ENCODE measurements around the gene LYPD6B. TPM values are rescaled to one million over a fixed set of nuclear protein-coding genes. Genes with fewer than 3 reads are reported as not detected.

LYPD6B gene
- total and polyA plus RNA-seq, 9 donors, result 0.17 to 17.0 (median 1.2) TPM; not detected in 2

- Histone ChIP-seq H3K9me3 (no peaks in the 10 kb centered on the region), H3K27me3 (no peaks in the 10 kb centered on the region), H3K36me3 (no peaks in the 10 kb centered on the region), H3K4me1 (ENCODE audit: insufficient read depth) (peaks cover 2% of the 10 kb centered on the region), H3K27ac (no peak overlapping the region), H3K4me3 (no peak overlapping the region)
- 76 to 92% (median 79%) methylated on average over 3 of the region's 3 CpGs for WGBS, 3 donors
- TF ChIP-seq CTCF (IDR thresholded peaks at IDR 0.05) (no peak), EP300 (IDR thresholded peaks at IDR 0.05) (no peak), POLR2A (IDR thresholded peaks at IDR 0.05) (no peak)
- no peak for DNase-seq
- intact Hi-C loops (cut with DNase I), result no loop called here
Measured at GRCh38 chr2:149077861-149078260, 39.4 kb downstream of the LYPD6B start.

- H3K27me3 ChIP-seq, result no peaks in the 10 kb centered on the region
- no peaks in the 10 kb centered on the region for H3K36me3 ChIP-seq
- no peak for TF ChIP-seq POLR2A (IDR thresholded peaks at IDR 0.05)
- no peak for TF ChIP-seq CTCF (IDR thresholded peaks at IDR 0.05)
- TF ChIP-seq EP300 (IDR thresholded peaks at IDR 0.05), result no peak
- no peak overlapping the region for H3K27ac ChIP-seq
- WGBS, 3 donors, result 64 to 78% (median 74%) methylated on average over 3 of the region's 3 CpGs
- H3K4me3 ChIP-seq, result no peak overlapping the region
- DNase-seq, result no peak
- intact Hi-C loops (cut with DNase I), result no loop called here
- peaks cover 2% of the 10 kb centered on the region for H3K4me1 ChIP-seq (ENCODE audit: insufficient read depth)
- no peaks in the 10 kb centered on the region for H3K9me3 ChIP-seq
Measured at GRCh38 chr2:149080099-149080498, 41.6 kb downstream of the LYPD6B start.

- no peaks in the 10 kb centered on the region for H3K9me3 ChIP-seq
- DNase-seq, result no peak
- intact Hi-C loops (cut with DNase I), result no loop called here
- no peaks in the 10 kb centered on the region for H3K36me3 ChIP-seq
- WGBS, 3 donors, result 90 to 93% (median 91%) methylated on average over 1 of the region's 1 CpG
- no peak for TF ChIP-seq POLR2A (IDR thresholded peaks at IDR 0.05)
- TF ChIP-seq CTCF (IDR thresholded peaks at IDR 0.05), result no peak
- TF ChIP-seq EP300 (IDR thresholded peaks at IDR 0.05), result no peak
- no peak overlapping the region for H3K27ac ChIP-seq
- H3K4me1 ChIP-seq (ENCODE audit: insufficient read depth), result peaks cover 2% of the 10 kb centered on the region
- H3K27me3 ChIP-seq, result no peaks in the 10 kb centered on the region
- H3K4me3 ChIP-seq, result no peak overlapping the region
Measured at GRCh38 chr2:149080971-149081370, 42.5 kb downstream of the LYPD6B start.

GRCh38 chr2:149082079-149082478 lies 43.6 kb downstream of the LYPD6B start:
- H3K27me3 ChIP-seq, result no peaks in the 10 kb centered on the region
- no peaks in the 10 kb centered on the region for H3K36me3 ChIP-seq
- intact Hi-C loops (cut with DNase I), result no loop called here
- H3K27ac ChIP-seq, result no peak overlapping the region
- DNase-seq, result no peak
- H3K9me3 ChIP-seq, result no peaks in the 10 kb centered on the region
- H3K4me1 ChIP-seq (ENCODE audit: insufficient read depth), result no peaks in the 10 kb centered on the region
- 13 to 20% (median 15%) methylated on average over 3 of the region's 3 CpGs for WGBS, 3 donors
- H3K4me3 ChIP-seq, result no peak overlapping the region
- TF ChIP-seq POLR2A (IDR thresholded peaks at IDR 0.05), result no peak
- no peak for TF ChIP-seq EP300 (IDR thresholded peaks at IDR 0.05)
- TF ChIP-seq CTCF (IDR thresholded peaks at IDR 0.05), result no peak

Data from ovary (tissue), 9 donors.